Stimulated activated CD4-positive, alpha-beta T cell treated with anti-CD3 and anti-CD28 coated beads, Interleukin-2, amount 100 ng/mL, for 24 hours (primary cell): ENCODE measurements around the gene SH3D21.

Source experiments
- DNase-seq, 2 donors: peaks; one replicate each; pipeline ENCODE4 v3.0.0-alpha.2; 2020

Gene SH3D21

DNA sequence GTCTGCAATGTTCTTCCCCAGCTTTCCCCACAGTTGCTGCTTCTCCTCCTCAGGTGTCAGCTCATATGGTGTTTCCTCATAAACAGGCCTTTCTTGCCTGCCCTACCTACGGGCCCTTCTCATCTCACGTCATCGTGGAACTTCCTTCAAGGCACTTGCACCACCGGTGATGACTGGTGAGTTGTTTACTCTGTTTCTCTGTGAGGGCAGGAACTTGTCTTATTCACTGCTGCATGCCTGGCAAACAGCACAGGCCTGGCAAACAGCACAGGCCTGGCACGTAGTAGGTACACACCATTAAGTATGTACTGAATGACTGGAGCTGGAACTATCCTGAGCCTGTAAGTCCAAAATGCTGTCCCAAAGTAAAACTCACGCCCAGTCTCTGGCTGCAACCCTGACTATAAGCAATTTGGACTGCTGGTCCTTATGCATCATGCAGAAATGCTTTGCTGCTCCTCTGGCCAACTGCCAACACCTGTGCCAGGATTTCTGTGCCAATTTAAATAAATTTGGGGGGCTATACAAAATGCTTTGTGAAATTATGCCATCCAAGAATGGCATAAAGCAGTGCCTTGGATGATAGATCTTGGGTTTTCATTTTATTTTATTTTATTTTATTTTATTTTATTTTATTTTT is 53.9 kb downstream of the SH3D21 start:
- DNase-seq: no peak

DNA sequence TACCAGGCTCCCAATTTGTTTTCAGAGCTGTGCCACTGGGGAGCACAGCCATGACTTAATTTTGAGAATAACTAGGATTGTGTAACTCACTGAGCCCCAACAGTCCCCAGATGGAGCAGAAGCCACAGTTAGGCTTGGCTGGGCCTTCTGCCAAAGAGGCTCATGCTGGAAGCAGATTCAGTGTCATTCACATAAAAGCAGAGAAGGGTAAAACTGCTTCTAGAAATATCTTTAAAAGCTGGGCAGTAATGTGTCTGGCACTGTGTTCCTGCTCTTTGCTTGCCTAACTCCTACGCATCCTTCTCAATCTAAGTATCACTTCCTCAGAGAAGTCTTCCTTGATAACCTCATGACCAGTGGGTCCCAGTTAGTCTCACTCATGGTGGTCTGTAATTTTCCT is 59.2 kb downstream of the SH3D21 start:
- DNase-seq: no peak

DNA sequence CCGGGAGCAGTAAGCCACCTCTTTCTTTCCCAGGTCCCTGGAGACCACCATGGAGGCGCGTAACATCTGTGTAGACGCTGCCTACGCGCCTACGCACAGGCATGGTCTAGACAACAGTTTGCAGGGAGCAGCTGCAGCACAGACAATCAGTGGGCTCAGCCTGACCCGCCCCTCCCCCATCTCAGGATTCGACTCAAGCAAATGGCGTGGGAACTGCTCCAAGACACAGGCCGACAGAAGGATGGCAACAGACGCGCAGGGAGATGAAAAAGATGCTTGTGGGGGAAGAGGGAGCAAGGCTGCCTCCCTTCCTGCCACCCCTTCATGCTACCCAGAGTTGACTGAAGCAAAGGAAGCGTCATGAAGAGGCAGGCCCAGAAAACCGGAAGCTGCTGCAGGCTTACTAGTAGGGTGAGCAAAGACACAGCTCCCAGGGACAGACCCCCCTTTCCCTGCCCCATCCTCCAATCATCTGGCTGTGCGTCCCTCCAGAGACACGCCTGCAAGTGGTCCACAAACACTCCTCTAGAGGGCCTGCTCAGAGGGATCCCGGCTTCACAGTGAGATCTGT is 60.0 kb downstream of the SH3D21 start:
- DNase-seq: peak; percentile 41 to 42

DNA sequence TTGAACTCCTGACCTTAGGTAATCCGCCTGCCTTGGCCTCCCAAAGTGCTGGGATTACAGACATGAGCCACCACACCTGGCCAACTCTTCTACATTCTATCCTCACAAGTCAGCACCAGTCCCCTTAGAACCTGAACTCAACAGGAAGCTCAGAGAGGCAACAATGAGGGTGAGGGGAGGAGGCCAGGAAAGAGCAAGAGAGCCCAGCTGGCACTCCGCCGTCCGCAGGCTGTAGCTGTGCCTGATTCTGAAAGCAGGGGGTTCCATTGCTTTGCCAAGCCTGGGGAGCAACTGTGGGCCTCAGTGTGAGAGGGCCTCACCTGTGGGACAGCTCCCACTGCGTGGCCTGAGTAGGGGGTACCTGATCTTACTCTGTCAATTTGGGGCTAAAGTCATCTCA is 60.9 kb downstream of the SH3D21 start:
- no peak for DNase-seq

DNA sequence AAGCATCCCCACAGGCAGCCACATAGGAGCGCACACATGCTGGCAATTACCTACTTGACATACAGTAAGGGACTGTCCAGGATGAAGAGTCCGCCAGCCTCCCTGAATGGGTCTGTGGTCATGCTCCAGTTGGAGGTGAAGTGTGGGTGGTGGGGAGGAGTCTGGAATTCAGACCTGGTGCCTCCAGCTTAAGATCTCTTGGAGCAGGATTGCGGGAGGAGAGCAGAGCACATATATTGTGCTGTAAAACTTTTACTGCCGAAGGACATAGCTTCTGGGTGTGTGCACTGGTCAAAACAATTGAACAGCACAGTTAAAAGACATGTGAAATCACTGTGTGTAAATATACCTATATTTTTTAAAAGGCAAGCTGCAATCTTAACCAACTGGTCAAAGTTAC is 61.6 kb downstream of the SH3D21 start:
- DNase-seq: no peak

DNA sequence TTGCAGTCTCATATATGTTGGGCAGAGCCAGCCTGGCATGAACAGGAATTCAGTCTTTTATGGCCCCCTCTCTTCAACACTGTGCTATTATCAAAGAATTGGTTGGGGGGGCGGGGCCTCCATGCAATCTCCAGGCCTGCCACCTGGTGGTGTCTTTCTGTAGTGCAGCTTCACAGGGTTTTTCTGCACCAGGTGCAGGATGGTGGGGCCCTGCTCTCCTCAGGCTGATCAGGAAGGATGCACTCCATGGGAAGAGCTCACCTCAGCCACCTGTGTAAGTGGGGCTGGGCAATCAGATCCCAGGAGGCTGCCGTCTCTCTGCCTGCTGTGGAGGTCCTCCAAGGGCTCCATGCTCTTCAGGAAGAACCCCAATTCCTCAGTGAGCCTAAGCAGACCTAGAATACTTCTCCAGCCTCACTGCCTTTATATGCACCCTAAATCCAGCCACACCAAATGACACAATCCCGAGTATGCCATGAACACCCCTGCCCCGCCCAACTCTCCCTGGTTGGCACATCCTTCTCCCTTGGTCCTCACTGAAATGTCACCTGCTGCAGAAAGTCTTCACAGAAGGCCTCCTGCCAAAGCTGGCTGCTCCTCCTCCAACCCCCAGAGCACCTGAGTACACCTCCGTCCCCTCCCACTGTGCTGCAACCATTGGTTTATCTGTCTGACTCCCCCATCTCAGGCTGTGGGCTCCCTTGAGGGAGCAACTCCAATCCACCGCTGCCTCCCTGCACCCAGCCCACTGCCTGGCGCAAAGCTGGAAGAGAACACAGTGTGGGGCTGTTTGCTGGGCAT is 63.1 kb downstream of the SH3D21 start:
- DNase-seq: peak; percentile 90 to 93
